ENCODE data around the gene SPTB.

SPTB gene

DNA sequence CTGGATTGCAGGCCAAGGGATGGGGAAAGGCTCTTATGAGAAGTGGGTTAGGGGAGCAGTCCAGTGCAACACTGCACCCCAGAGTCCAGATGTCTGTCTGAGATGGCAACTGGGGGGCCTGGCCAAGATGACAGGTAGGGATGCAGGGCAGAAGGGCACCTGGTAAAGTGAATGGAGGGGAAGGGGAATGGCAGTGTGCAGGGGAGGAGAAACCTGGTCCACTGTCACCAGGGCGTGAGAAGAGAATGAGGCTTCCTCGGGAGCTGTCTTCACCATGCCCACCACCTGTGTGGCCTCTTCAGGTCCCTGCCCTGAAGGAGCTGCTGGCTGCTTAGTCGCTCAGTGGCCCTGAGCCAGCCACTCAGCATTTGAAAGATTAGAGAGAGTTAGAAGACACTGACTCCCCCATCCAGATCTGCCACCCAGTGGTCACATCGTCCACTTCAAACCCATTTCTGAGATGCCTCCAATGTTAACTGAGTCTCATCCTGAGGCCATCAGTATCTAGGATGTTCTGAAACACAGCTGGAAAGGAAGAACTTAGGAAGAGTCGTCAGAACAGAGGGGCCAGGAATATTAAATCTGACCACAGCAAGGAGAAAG, 118.2 kb downstream of the SPTB start:
- no peaks in the 10 kb centered on the region for H3K9me3 ChIP-seq
- TF ChIP-seq, protein P1, sequence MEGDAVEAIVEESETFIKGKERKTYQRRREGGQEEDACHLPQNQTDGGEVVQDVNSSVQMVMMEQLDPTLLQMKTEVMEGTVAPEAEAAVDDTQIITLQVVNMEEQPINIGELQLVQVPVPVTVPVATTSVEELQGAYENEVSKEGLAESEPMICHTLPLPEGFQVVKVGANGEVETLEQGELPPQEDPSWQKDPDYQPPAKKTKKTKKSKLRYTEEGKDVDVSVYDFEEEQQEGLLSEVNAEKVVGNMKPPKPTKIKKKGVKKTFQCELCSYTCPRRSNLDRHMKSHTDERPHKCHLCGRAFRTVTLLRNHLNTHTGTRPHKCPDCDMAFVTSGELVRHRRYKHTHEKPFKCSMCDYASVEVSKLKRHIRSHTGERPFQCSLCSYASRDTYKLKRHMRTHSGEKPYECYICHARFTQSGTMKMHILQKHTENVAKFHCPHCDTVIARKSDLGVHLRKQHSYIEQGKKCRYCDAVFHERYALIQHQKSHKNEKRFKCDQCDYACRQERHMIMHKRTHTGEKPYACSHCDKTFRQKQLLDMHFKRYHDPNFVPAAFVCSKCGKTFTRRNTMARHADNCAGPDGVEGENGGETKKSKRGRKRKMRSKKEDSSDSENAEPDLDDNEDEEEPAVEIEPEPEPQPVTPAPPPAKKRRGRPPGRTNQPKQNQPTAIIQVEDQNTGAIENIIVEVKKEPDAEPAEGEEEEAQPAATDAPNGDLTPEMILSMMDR (IDR thresholded peaks at IDR 0.05), result no peak
- no peaks in the 10 kb centered on the region for H3K36me3 ChIP-seq
- no peak overlapping the region for H3K4me3 ChIP-seq (ENCODE audit: low read depth in 1 of 2, low read length in 1 of 2)
- peaks cover 38% of the 10 kb centered on the region for H3K27me3 ChIP-seq
- no peak overlapping the region for H3K27ac ChIP-seq
- peaks cover 23 to 36% of the 10 kb centered on the region in 2 experiments for H3K4me1 ChIP-seq (ENCODE audit: control insufficient read depth in 1 of 2, insufficient read depth in 1 of 2, low read depth in 1 of 2, low read length in 1 of 2)

DNA sequence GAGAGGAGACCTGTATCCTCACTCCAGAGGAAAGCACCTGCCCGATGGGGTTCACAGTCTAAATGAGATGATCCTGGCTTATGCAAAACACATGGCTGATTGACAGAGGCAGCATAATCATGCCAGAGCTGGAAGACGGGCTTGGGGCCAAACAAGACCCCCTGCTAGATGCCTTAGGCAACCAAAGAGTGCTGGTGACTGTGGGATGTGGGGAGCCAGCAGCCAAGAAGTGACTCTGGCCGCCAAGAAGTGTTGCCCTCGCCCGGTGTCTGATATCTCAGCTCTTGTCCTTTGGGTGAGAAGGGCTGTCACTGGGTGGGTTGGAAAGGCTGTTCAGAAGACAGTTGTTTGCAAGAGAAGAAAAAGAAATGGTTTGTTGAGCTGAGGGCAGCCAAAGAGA, 118.8 kb downstream of the SPTB start:
- no peak overlapping the region for H3K4me3 ChIP-seq (ENCODE audit: low read depth in 1 of 2, low read length in 1 of 2)
- TF ChIP-seq, protein P1 (IDR thresholded peaks at IDR 0.05), result no peak
- peaks cover 24 to 40% of the 10 kb centered on the region in 2 experiments for H3K4me1 ChIP-seq (ENCODE audit: control insufficient read depth in 1 of 2, insufficient read depth in 1 of 2, low read depth in 1 of 2, low read length in 1 of 2)

DNA sequence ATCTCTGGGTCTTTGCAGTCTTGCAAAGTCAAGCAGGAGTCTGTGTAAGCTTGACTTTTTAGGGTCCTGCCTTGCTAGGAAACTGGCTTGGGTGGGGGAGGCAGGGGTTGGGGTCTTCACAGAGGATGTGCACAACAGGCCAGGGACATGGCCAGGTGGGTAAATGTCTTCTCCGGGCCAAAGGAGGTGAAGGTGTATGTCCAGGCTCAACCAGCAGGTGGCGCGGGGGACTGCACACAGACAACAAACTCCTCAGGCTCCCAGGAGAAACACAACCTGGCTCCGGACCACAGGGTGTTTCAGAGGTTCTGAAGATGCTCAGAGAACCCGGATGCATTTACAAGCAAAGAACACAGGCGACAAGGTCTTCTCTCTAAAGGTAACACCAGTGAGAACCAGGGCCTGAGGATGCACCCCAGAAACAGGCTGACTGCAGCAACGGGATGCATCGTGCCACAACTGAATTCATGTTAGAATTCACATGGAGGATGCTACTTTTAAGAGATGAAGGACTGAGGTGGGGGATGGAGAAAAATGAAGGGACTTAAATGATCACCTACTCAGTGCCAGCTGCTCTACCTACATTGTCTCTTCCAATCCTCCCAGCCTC, 119.5 kb downstream of the SPTB start:
- no peaks in the 10 kb centered on the region for H3K9me3 ChIP-seq
- H3K36me3 ChIP-seq, result no peaks in the 10 kb centered on the region
- H3K4me3 ChIP-seq (ENCODE audit: low read depth in 1 of 2, low read length in 1 of 2), result no peak overlapping the region
- H3K27ac ChIP-seq, result no peak overlapping the region
- peaks cover 24 to 46% of the 10 kb centered on the region in 2 experiments for H3K4me1 ChIP-seq (ENCODE audit: control insufficient read depth in 1 of 2, insufficient read depth in 1 of 2, low read depth in 1 of 2, low read length in 1 of 2)
- H3K27me3 ChIP-seq, result peaks cover 38% of the 10 kb centered on the region
- TF ChIP-seq, protein P1 (IDR thresholded peaks at IDR 0.05), result peak; percentile 81

More for the DNA sequence above, 118.8 kb downstream of the SPTB start:
- Histone ChIP-seq H3K27ac (no peak overlapping the region), H3K9me3 (no peaks in the 10 kb centered on the region), H3K36me3 (no peaks in the 10 kb centered on the region), H3K27me3 (peaks cover 38% of the 10 kb centered on the region)

GRCh38 chr14:64759555-64759938, 120.2 kb downstream of the SPTB start:
- no peak overlapping the region for H3K27ac ChIP-seq
- TF ChIP-seq, protein P1 (IDR thresholded peaks at IDR 0.05), result no peak

GRCh38 chr14:64758691-64759554, 120.8 kb downstream of the SPTB start:
- peaks cover 34% of the 10 kb centered on the region for H3K27me3 ChIP-seq

More at GRCh38 chr14:64759555-64759938, 120.2 kb downstream of the SPTB start:
- Histone ChIP-seq H3K4me3 (ENCODE audit: low read depth in 1 of 2, low read length in 1 of 2) (no peak overlapping the region), H3K4me1 (ENCODE audit: control insufficient read depth in 1 of 2, insufficient read depth in 1 of 2, low read depth in 1 of 2, low read length in 1 of 2) (peaks cover 25 to 48% of the 10 kb centered on the region in 2 experiments), H3K27me3 (peaks cover 38% of the 10 kb centered on the region), H3K36me3 (no peaks in the 10 kb centered on the region), H3K9me3 (no peaks in the 10 kb centered on the region)

More at GRCh38 chr14:64758691-64759554, 120.8 kb downstream of the SPTB start:
- Histone ChIP-seq H3K27ac (no peak overlapping the region), H3K4me1 (ENCODE audit: control insufficient read depth in 1 of 2, insufficient read depth in 1 of 2, low read depth in 1 of 2, low read length in 1 of 2) (peaks cover 19 to 43% of the 10 kb centered on the region in 2 experiments), H3K9me3 (no peaks in the 10 kb centered on the region), H3K36me3 (no peaks in the 10 kb centered on the region), H3K4me3 (ENCODE audit: low read depth in 1 of 2, low read length in 1 of 2) (no peak overlapping the region)
- TF ChIP-seq, protein P1 (IDR thresholded peaks at IDR 0.05), result no peak
